ENCODE data around the gene POU3F2. TPM values are rescaled to one million over a fixed set of nuclear protein-coding genes. Genes with fewer than 3 reads are reported as not detected.

The POU3F2 gene
- total RNA-seq, 1 experiment from 2014 or later, result 25.5 TPM

- no peak for TF ChIP-seq EZH2 (IDR thresholded peaks at IDR 0.05; ENCODE audit: borderline replicate concordance, low read depth, low read length, poor library complexity, severe bottlenecking)
- TF ChIP-seq, protein P1, sequence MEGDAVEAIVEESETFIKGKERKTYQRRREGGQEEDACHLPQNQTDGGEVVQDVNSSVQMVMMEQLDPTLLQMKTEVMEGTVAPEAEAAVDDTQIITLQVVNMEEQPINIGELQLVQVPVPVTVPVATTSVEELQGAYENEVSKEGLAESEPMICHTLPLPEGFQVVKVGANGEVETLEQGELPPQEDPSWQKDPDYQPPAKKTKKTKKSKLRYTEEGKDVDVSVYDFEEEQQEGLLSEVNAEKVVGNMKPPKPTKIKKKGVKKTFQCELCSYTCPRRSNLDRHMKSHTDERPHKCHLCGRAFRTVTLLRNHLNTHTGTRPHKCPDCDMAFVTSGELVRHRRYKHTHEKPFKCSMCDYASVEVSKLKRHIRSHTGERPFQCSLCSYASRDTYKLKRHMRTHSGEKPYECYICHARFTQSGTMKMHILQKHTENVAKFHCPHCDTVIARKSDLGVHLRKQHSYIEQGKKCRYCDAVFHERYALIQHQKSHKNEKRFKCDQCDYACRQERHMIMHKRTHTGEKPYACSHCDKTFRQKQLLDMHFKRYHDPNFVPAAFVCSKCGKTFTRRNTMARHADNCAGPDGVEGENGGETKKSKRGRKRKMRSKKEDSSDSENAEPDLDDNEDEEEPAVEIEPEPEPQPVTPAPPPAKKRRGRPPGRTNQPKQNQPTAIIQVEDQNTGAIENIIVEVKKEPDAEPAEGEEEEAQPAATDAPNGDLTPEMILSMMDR (conservative IDR thresholded peaks at IDR 0.05; ENCODE audit: low read depth, low read length), result no peak
- Histone ChIP-seq H3K36me3 (ENCODE audit: insufficient read depth, low read length, poor library complexity, severe bottlenecking) (no peaks in the 10 kb centered on the region), H3K27me3 (replicated peaks; ENCODE audit: insufficient read depth, low read depth, low read length, poor library complexity) (no peaks in the 10 kb centered on the region), H3K9me3 (ENCODE audit: low read depth, low read length, poor library complexity, severe bottlenecking) (no peaks in the 10 kb centered on the region), H3K27ac (ENCODE audit: low read depth, low read length, poor library complexity, severe bottlenecking) (no peak overlapping the region), H3K4me3 (ENCODE audit: low read depth, low read length, poor library complexity, severe bottlenecking) (no peak overlapping the region), H3K4me1 (ENCODE audit: insufficient read depth, low read length, poor library complexity, severe bottlenecking) (no peaks in the 10 kb centered on the region)
- ChIA-PET POLR2A (ENCODE audit: low non-redundant PET) (no interaction called here), CTCF (no interaction called here)
- BruUV-seq (replicated peaks), result no TSS peak
- DNase-seq (ENCODE audit: low spot score), result no peak
- intact Hi-C loops (cut with micrococcal nuclease; ENCODE audit: unreplicated experiment), result no loop called here
These were observed 36.7 kb downstream of the POU3F2 start for GRCh38 chr6:98871057-98871456.

- H3K27me3 ChIP-seq (replicated peaks; ENCODE audit: insufficient read depth, low read depth, low read length, poor library complexity), result no peaks in the 10 kb centered on the region
- H3K9me3 ChIP-seq (ENCODE audit: low read depth, low read length, poor library complexity, severe bottlenecking), result no peaks in the 10 kb centered on the region
- no peak for DNase-seq (ENCODE audit: low spot score)
- H3K36me3 ChIP-seq (ENCODE audit: insufficient read depth, low read length, poor library complexity, severe bottlenecking), result no peaks in the 10 kb centered on the region
- H3K27ac ChIP-seq (ENCODE audit: low read depth, low read length, poor library complexity, severe bottlenecking), result no peak overlapping the region
- no peak overlapping the region for H3K4me3 ChIP-seq (ENCODE audit: low read depth, low read length, poor library complexity, severe bottlenecking)
- BruUV-seq (replicated peaks), result no TSS peak
- ChIA-PET POLR2A (ENCODE audit: low non-redundant PET) (no interaction called here), CTCF (no interaction called here)
- intact Hi-C loops (cut with micrococcal nuclease; ENCODE audit: unreplicated experiment), result no loop called here
- H3K4me1 ChIP-seq (ENCODE audit: insufficient read depth, low read length, poor library complexity, severe bottlenecking), result no peaks in the 10 kb centered on the region
- TF ChIP-seq, protein P1 (conservative IDR thresholded peaks at IDR 0.05; ENCODE audit: low read depth, low read length), result no peak
- TF ChIP-seq EZH2 (IDR thresholded peaks at IDR 0.05; ENCODE audit: borderline replicate concordance, low read depth, low read length, poor library complexity, severe bottlenecking), result no peak
These were observed 37.4 kb downstream of the POU3F2 start for GRCh38 chr6:98871821-98872220.

DNA sequence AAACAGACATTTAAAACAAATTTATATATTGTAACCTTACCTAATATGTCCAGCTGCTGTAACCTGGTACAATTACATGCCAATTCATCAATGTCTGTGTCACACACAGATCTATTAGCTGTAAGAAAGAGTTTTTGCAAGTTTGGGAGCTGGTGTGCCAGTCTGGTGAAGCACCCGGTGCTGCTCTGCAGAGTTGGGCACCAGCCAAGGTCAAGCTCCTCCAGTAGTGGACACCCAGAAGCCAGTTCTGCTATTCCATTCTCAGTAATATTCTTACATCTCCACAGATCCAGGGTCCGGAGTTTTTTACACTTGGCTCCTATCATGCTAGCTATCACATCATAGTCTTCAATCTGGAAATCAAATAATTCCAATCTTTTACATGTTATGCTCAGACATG, 41.0 kb downstream of the POU3F2 start:
- CTCF ChIA-PET, result no interaction called here
- Histone ChIP-seq H3K27ac (ENCODE audit: low read depth, low read length, poor library complexity, severe bottlenecking) (no peak overlapping the region), H3K4me3 (ENCODE audit: low read depth, low read length, poor library complexity, severe bottlenecking) (no peak overlapping the region), H3K9me3 (ENCODE audit: low read depth, low read length, poor library complexity, severe bottlenecking) (no peaks in the 10 kb centered on the region), H3K36me3 (ENCODE audit: insufficient read depth, low read length, poor library complexity, severe bottlenecking) (no peaks in the 10 kb centered on the region), H3K4me1 (ENCODE audit: insufficient read depth, low read length, poor library complexity, severe bottlenecking) (no peaks in the 10 kb centered on the region), H3K27me3 (replicated peaks; ENCODE audit: insufficient read depth, low read depth, low read length, poor library complexity) (no peaks in the 10 kb centered on the region)
- POLR2A ChIA-PET (ENCODE audit: low non-redundant PET), result no interaction called here
- intact Hi-C loops (cut with micrococcal nuclease; ENCODE audit: unreplicated experiment), result no loop called here
- BruUV-seq (replicated peaks), result no TSS peak
- no peak for DNase-seq (ENCODE audit: low spot score)
- no peak for TF ChIP-seq EZH2 (IDR thresholded peaks at IDR 0.05; ENCODE audit: borderline replicate concordance, low read depth, low read length, poor library complexity, severe bottlenecking)

DNA sequence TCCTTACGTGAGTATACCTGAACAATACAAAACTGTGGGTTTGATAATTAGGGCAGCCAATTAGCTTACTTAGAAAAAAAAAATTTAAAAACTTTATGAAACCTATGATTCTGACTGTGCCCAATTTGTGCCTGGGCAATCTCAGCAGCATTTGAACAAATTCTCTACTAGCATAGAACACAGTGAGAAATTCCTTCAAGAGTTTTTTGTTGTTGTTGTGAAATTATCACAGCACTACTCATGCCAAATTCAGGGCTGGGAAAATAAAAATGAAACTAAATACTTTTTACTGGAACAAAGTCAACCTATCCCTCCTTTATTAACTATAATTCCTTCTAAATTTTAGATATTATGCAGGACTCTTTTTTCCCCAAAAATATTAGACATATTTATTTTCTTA, 42.9 kb downstream of the POU3F2 start:
- DNase-seq (ENCODE audit: low spot score), result no peak
- no TSS peak for BruUV-seq (replicated peaks)
- H3K27me3 ChIP-seq (replicated peaks; ENCODE audit: insufficient read depth, low read depth, low read length, poor library complexity), result no peaks in the 10 kb centered on the region
- H3K36me3 ChIP-seq (ENCODE audit: insufficient read depth, low read length, poor library complexity, severe bottlenecking), result no peaks in the 10 kb centered on the region
- no peak for TF ChIP-seq EZH2 (IDR thresholded peaks at IDR 0.05; ENCODE audit: borderline replicate concordance, low read depth, low read length, poor library complexity, severe bottlenecking)
- TF ChIP-seq, protein P1 (conservative IDR thresholded peaks at IDR 0.05; ENCODE audit: low read depth, low read length), result no peak
- no peak overlapping the region for H3K27ac ChIP-seq (ENCODE audit: low read depth, low read length, poor library complexity, severe bottlenecking)
- no peaks in the 10 kb centered on the region for H3K9me3 ChIP-seq (ENCODE audit: low read depth, low read length, poor library complexity, severe bottlenecking)
- no peak overlapping the region for H3K4me3 ChIP-seq (ENCODE audit: low read depth, low read length, poor library complexity, severe bottlenecking)
- CTCF ChIA-PET, result interaction anchor here (0.5 kb wide), 1 partner anchor 255 kb away, joined by 3 read pairs; no protein-coding TSS in a partner anchor
- no peaks in the 10 kb centered on the region for H3K4me1 ChIP-seq (ENCODE audit: insufficient read depth, low read length, poor library complexity, severe bottlenecking)
- intact Hi-C loops (cut with micrococcal nuclease; ENCODE audit: unreplicated experiment), result no loop called here
- POLR2A ChIA-PET (ENCODE audit: low non-redundant PET), result no interaction called here

All from A673 (cell line).